ENCODE data around the gene ZNF385C.

ZNF385C gene

GRCh38 chr17:42110301-42111264 lies 12.3 kb upstream of the ZNF385C start:
- Mint-ChIP-seq H3K36me3 (ENCODE audit: insufficient read depth) (peaks cover 24% of the 10 kb centered on the region), H3K27ac (ENCODE audit: low read depth) (peak overlapping the region; percentile 63), H3K4me1 (peaks cover 41% of the 10 kb centered on the region), H3K4me3 (peak overlapping the region; percentile 25), H3K27me3 (no peaks in the 10 kb centered on the region), H3K9me3 (no peaks in the 10 kb centered on the region)
- DNase-seq (ENCODE audit: low spot score in 2 of 2) (no peak), ATAC-seq (replicated peaks; ENCODE audit: extremely low read depth, poor library complexity, severe bottlenecking) (no peak)

- no peak for DNase-seq (ENCODE audit: low spot score in 2 of 2)
- Mint-ChIP-seq H3K27me3 (no peaks in the 10 kb centered on the region), H3K4me3 (peak overlapping the region; percentile 55), H3K27ac (ENCODE audit: low read depth) (no peak overlapping the region), H3K36me3 (ENCODE audit: insufficient read depth) (peaks cover 24% of the 10 kb centered on the region), H3K9me3 (no peaks in the 10 kb centered on the region), H3K4me1 (peaks cover 39% of the 10 kb centered on the region)
- no peak for ATAC-seq (replicated peaks; ENCODE audit: extremely low read depth, poor library complexity, severe bottlenecking)
Measured at GRCh38 chr17:42109086-42109485, 10.8 kb upstream of the ZNF385C start.

GRCh38 chr17:42107597-42108576 lies 9.6 kb upstream of the ZNF385C start:
- Mint-ChIP-seq H3K4me1 (peaks cover 39% of the 10 kb centered on the region), H3K36me3 (ENCODE audit: insufficient read depth) (peaks cover 24% of the 10 kb centered on the region), H3K9me3 (no peaks in the 10 kb centered on the region), H3K27ac (ENCODE audit: low read depth) (no peak overlapping the region), H3K4me3 (peak overlapping the region; percentile 25), H3K27me3 (no peaks in the 10 kb centered on the region)
- peak; percentile 52 for ATAC-seq (replicated peaks; ENCODE audit: extremely low read depth, poor library complexity, severe bottlenecking)
- peak; percentile 71 to 73 for DNase-seq (ENCODE audit: low spot score in 2 of 2)

- no peak overlapping the region for H3K4me3 Mint-ChIP-seq
- peaks cover 34% of the 10 kb centered on the region for H3K4me1 Mint-ChIP-seq
Measured at GRCh38 chr17:42107124-42107523, 8.9 kb upstream of the ZNF385C start.

GRCh38 chr17:42106009-42106408 lies 7.7 kb upstream of the ZNF385C start:
- peaks cover 17% of the 10 kb centered on the region for H3K36me3 Mint-ChIP-seq (ENCODE audit: insufficient read depth)
- H3K4me1 Mint-ChIP-seq, result peaks cover 25% of the 10 kb centered on the region
- peak overlapping the region; percentile 18 for H3K27ac Mint-ChIP-seq (ENCODE audit: low read depth)
- no peak overlapping the region for H3K4me3 Mint-ChIP-seq
- DNase-seq (ENCODE audit: low spot score in 2 of 2) (no peak), ATAC-seq (replicated peaks; ENCODE audit: extremely low read depth, poor library complexity, severe bottlenecking) (no peak)
- H3K9me3 Mint-ChIP-seq, result no peaks in the 10 kb centered on the region
- no peaks in the 10 kb centered on the region for H3K27me3 Mint-ChIP-seq

More at GRCh38 chr17:42107124-42107523, 8.9 kb upstream of the ZNF385C start:
- no peak for DNase-seq (ENCODE audit: low spot score in 2 of 2)
- Mint-ChIP-seq H3K27ac (ENCODE audit: low read depth) (no peak overlapping the region), H3K36me3 (ENCODE audit: insufficient read depth) (peaks cover 22% of the 10 kb centered on the region), H3K27me3 (no peaks in the 10 kb centered on the region), H3K9me3 (no peaks in the 10 kb centered on the region)
- no peak for ATAC-seq (replicated peaks; ENCODE audit: extremely low read depth, poor library complexity, severe bottlenecking)

GRCh38 chr17:42104264-42104663 lies 6.0 kb upstream of the ZNF385C start:
- ATAC-seq (replicated peaks; ENCODE audit: extremely low read depth, poor library complexity, severe bottlenecking) (no peak), DNase-seq (ENCODE audit: low spot score in 2 of 2) (no peak)
- Mint-ChIP-seq H3K4me1 (peaks cover 15% of the 10 kb centered on the region), H3K27me3 (no peaks in the 10 kb centered on the region), H3K9me3 (no peaks in the 10 kb centered on the region), H3K27ac (ENCODE audit: low read depth) (no peak overlapping the region), H3K4me3 (no peak overlapping the region), H3K36me3 (ENCODE audit: insufficient read depth) (peaks cover 13% of the 10 kb centered on the region)

- H3K4me1 Mint-ChIP-seq, result peaks cover 9% of the 10 kb centered on the region
- peaks cover 8% of the 10 kb centered on the region for H3K36me3 Mint-ChIP-seq (ENCODE audit: insufficient read depth)
- H3K9me3 Mint-ChIP-seq, result no peaks in the 10 kb centered on the region
- no peak for DNase-seq (ENCODE audit: low spot score in 2 of 2)
- H3K27me3 Mint-ChIP-seq, result no peaks in the 10 kb centered on the region
- no peak overlapping the region for H3K27ac Mint-ChIP-seq (ENCODE audit: low read depth)
- no peak for ATAC-seq (replicated peaks; ENCODE audit: extremely low read depth, poor library complexity, severe bottlenecking)
- H3K4me3 Mint-ChIP-seq, result no peak overlapping the region
Measured at GRCh38 chr17:42103221-42103954, 5.1 kb upstream of the ZNF385C start.

GRCh38 chr17:42101513-42102292 lies 3.4 kb upstream of the ZNF385C start:
- Mint-ChIP-seq H3K9me3 (no peaks in the 10 kb centered on the region), H3K36me3 (ENCODE audit: insufficient read depth) (peaks cover 3% of the 10 kb centered on the region), H3K27me3 (peaks cover 15% of the 10 kb centered on the region), H3K4me1 (peaks cover 9% of the 10 kb centered on the region), H3K27ac (ENCODE audit: low read depth) (no peak overlapping the region), H3K4me3 (no peak overlapping the region)
- DNase-seq (ENCODE audit: low spot score in 2 of 2) (peak in 1 of 2 donors; percentile 41), ATAC-seq (replicated peaks; ENCODE audit: extremely low read depth, poor library complexity, severe bottlenecking) (no peak)

GRCh38 chr17:42098730-42099399 lies 592 bp upstream of the ZNF385C start:
- no peak overlapping the region for H3K4me3 Mint-ChIP-seq
- DNase-seq (ENCODE audit: low spot score in 2 of 2), result no peak
- no peaks in the 10 kb centered on the region for H3K36me3 Mint-ChIP-seq (ENCODE audit: insufficient read depth)
- peaks cover 9% of the 10 kb centered on the region for H3K4me1 Mint-ChIP-seq
- H3K27ac Mint-ChIP-seq (ENCODE audit: low read depth), result no peak overlapping the region
- H3K27me3 Mint-ChIP-seq, result peaks cover 31% of the 10 kb centered on the region
- H3K9me3 Mint-ChIP-seq, result no peaks in the 10 kb centered on the region
- no peak for ATAC-seq (replicated peaks; ENCODE audit: extremely low read depth, poor library complexity, severe bottlenecking)

- peaks cover 9% of the 10 kb centered on the region for H3K4me1 Mint-ChIP-seq
- peaks cover 31% of the 10 kb centered on the region for H3K27me3 Mint-ChIP-seq
- no peak overlapping the region for H3K4me3 Mint-ChIP-seq
- no peak overlapping the region for H3K27ac Mint-ChIP-seq (ENCODE audit: low read depth)
- no peak for DNase-seq (ENCODE audit: low spot score in 2 of 2)
- H3K9me3 Mint-ChIP-seq, result no peaks in the 10 kb centered on the region
- ATAC-seq (replicated peaks; ENCODE audit: extremely low read depth, poor library complexity, severe bottlenecking), result no peak
- no peaks in the 10 kb centered on the region for H3K36me3 Mint-ChIP-seq (ENCODE audit: insufficient read depth)
Measured at GRCh38 chr17:42096360-42097111, 1.7 kb downstream of the ZNF385C start.

Measured in central memory CD8-positive, alpha-beta T cell (primary cell).